Measurements from ENCODE around the gene CAPZB.
"Not testable (repeated sequence)": the region's sequence is repeated elsewhere in the genome, so short reads cannot be mapped to it uniquely, and the experiment has no call there.

The CAPZB gene

GRCh38 chr1:19525607-19526545 is 40.5 kb upstream of the CAPZB start:
- DNase-seq (ENCODE audit: low read depth, low spot score): no peak
- no peak overlapping the region for H3K4me3 ChIP-seq (ENCODE audit: low read depth, low read length)
- TF ChIP-seq CTCF (IDR thresholded peaks at IDR 0.05; ENCODE audit: low read depth, low read length): no peak
- in situ Hi-C loops (cut with HindIII; ENCODE audit: low sequenced_read_pairs): no loop called here

GRCh38 chr1:19524791-19525190 is 39.5 kb upstream of the CAPZB start:
- no peak overlapping the region for H3K4me3 ChIP-seq (ENCODE audit: low read depth, low read length)
- no peak for DNase-seq (ENCODE audit: low read depth, low spot score)
- TF ChIP-seq CTCF (IDR thresholded peaks at IDR 0.05; ENCODE audit: low read depth, low read length): no peak
- in situ Hi-C loops (cut with HindIII; ENCODE audit: low sequenced_read_pairs): no loop called here

GRCh38 chr1:19522570-19522969 is 37.2 kb upstream of the CAPZB start:
- H3K4me3 ChIP-seq (ENCODE audit: low read depth, low read length); DNase-seq (ENCODE audit: low read depth, low spot score); in situ Hi-C loops (cut with HindIII; ENCODE audit: low sequenced_read_pairs): not testable (repeated sequence)

- TF ChIP-seq CTCF (IDR thresholded peaks at IDR 0.05; ENCODE audit: low read depth, low read length): no peak
- in situ Hi-C loops (cut with HindIII; ENCODE audit: low sequenced_read_pairs): no loop called here
- no peak overlapping the region for H3K4me3 ChIP-seq (ENCODE audit: low read depth, low read length)
- DNase-seq (ENCODE audit: low read depth, low spot score): no peak
These were observed 36.1 kb upstream of the CAPZB start for GRCh38 chr1:19521411-19521810.

- H3K4me3 ChIP-seq (ENCODE audit: low read depth, low read length): no peak overlapping the region
- TF ChIP-seq CTCF (IDR thresholded peaks at IDR 0.05; ENCODE audit: low read depth, low read length): no peak
- in situ Hi-C loops (cut with HindIII; ENCODE audit: low sequenced_read_pairs): no loop called here
- DNase-seq (ENCODE audit: low read depth, low spot score): no peak
These were observed 31.7 kb upstream of the CAPZB start for GRCh38 chr1:19517017-19517416.

GRCh38 chr1:19515201-19515600 is 29.9 kb upstream of the CAPZB start:
- H3K4me3 ChIP-seq (ENCODE audit: low read depth, low read length): no peak overlapping the region
- no peak for TF ChIP-seq CTCF (IDR thresholded peaks at IDR 0.05; ENCODE audit: low read depth, low read length)
- in situ Hi-C loops (cut with HindIII; ENCODE audit: low sequenced_read_pairs): no loop called here
- DNase-seq (ENCODE audit: low read depth, low spot score): no peak

GRCh38 chr1:19514391-19514831 is 29.1 kb upstream of the CAPZB start:
- in situ Hi-C loops (cut with HindIII; ENCODE audit: low sequenced_read_pairs): no loop called here
- no peak overlapping the region for H3K4me3 ChIP-seq (ENCODE audit: low read depth, low read length)
- DNase-seq (ENCODE audit: low read depth, low spot score): peak; percentile 81
- TF ChIP-seq CTCF (IDR thresholded peaks at IDR 0.05; ENCODE audit: low read depth, low read length): no peak

All from astrocyte of the spinal cord (primary cell).